GM12878 (cell line): ENCODE measurements around the gene PAPSS2. TPM values are rescaled to one million over a fixed set of nuclear protein-coding genes. Genes with fewer than 3 reads are reported as not detected.

Experiments
- ATAC-seq: fragments of 200-7000 bp; cut with Tn5 transposase; 3 replicates; pipeline ENCODE4 v1.9.1; 2020; ENCODE audit warnings: mild to moderate bottlenecking, moderate library complexity
- BruUV-seq: library from RNA; stranded (reverse); fragments of 400-500 nt; replicated peaks from 2 replicates; lab custom pipeline; 2021; lab: Mats Ljungman, UMichigan
- CTCF ChIA-PET: fragments of 300-600 bp; sonication (Branson Sonifier 250); formaldehyde crosslinking; extraction: SDS; loops from one replicate; lab custom pipeline; 2021; ENCODE audit warnings: inconsistent platforms; lab: Yijun Ruan, JAX
- POLR2A ChIA-PET: fragments of 350-600 bp; formaldehyde crosslinking; extraction: SDS; loops from one replicate; lab custom pipeline; 2021; ENCODE audit warnings: inconsistent platforms; lab: Charles Lee
- RAD21 ChIA-PET: fragments of 300-600 bp; sonication (Branson Sonifier 250); formaldehyde crosslinking; loops from one replicate; lab custom pipeline; 2023; ENCODE audit warnings: antibody characterized with exemption; ENCODE audit not compliant: unreplicated experiment; lab: Charles Lee
- SMC1A ChIA-PET: fragments of 300-600 bp; sonication (Branson Sonifier 250); formaldehyde crosslinking; loops from one replicate; lab custom pipeline; 2023; ENCODE audit not compliant: unreplicated experiment, uncharacterized antibody; lab: Charles Lee
- DNase-seq: peaks from one replicate; pipeline ENCODE4 v3.0.0-alpha.2; 2011; ENCODE audit warnings: low read depth, low spot score
- FAIRE-seq: peaks from 3 replicates; lab custom pipeline; 2011; peaks lifted over from hg19 to GRCh38; lab: Jason Lieb, UNC
- H2AFZ ChIP-seq: 2 replicates; pipeline ENCODE4 v1.6.0; 2011; ENCODE audit warnings: low read depth, low read length, control low read depth; ENCODE audit not compliant: control insufficient read depth
- H3K27ac ChIP-seq: 2 replicates; pipeline ENCODE4 v1.5.1; 2011; ENCODE audit warnings: control low read depth; ENCODE audit not compliant: control insufficient read depth, insufficient read depth
- H3K27me3 ChIP-seq, 2 experiments: replicated peaks in 1 of 2; 2 replicates each; pipeline versions ENCODE4 v1.6.0 to v1.6.1; 2011; ENCODE audit warnings: low read length in 1 of 2; ENCODE audit not compliant: control insufficient read depth in 2 of 2, insufficient read depth in 2 of 2
- H3K36me3 ChIP-seq, 2 experiments: 2 replicates each; pipeline ENCODE4 v1.5.1; 2011; ENCODE audit warnings: low read length in 1 of 2; ENCODE audit not compliant: control insufficient read depth in 2 of 2, insufficient read depth in 2 of 2
- H3K4me1 ChIP-seq: 2 replicates; pipeline ENCODE4 v1.6.1; 2011; ENCODE audit warnings: mild to moderate bottlenecking, low read length, moderate library complexity, mixed read lengths; ENCODE audit not compliant: control insufficient read depth, insufficient read depth
- H3K4me2 ChIP-seq: 2 replicates; pipeline ENCODE4 v1.6.0; 2011; ENCODE audit warnings: control low read depth; ENCODE audit not compliant: control insufficient read depth, insufficient read depth
- H3K4me3 ChIP-seq: fragments of 200-600 bp; sonication (generic); 2 replicates; pipeline ENCODE4 v1.5.1; 2016
- H3K79me2 ChIP-seq: 2 replicates; pipeline ENCODE4 v1.6.0; 2011; ENCODE audit warnings: low read length; ENCODE audit not compliant: control insufficient read depth, insufficient read depth
- H3K9ac ChIP-seq: 2 replicates; pipeline ENCODE4 v1.8.0; 2011; ENCODE audit warnings: low read length, control low read depth, mixed read lengths; ENCODE audit not compliant: control insufficient read depth, insufficient read depth
- H3K9me3 ChIP-seq: replicated peaks from 3 replicates; pipeline ENCODE4 v1.5.1; 2011; ENCODE audit warnings: mild to moderate bottlenecking, low read length; ENCODE audit not compliant: control insufficient read depth, insufficient read depth
- H4K20me1 ChIP-seq: 2 replicates; pipeline ENCODE4 v1.6.0; 2011; ENCODE audit not compliant: control insufficient read depth, insufficient read depth
- BACH1 ChIP-seq: fragments of 450-650 bp; IDR thresholded peaks from 2 replicates; pipeline ENCODE4 v1.6.1; 2017; ENCODE audit warnings: mild to moderate bottlenecking, borderline replicate concordance
- CEBPB ChIP-seq, 2 experiments: fragments of 150-350 bp in 1 of 2; IDR thresholded peaks; 2 replicates each; pipeline ENCODE4 v1.6.1; 2012 to 2014; ENCODE audit warnings: low read depth in 2 of 2, low read length in 2 of 2, borderline replicate concordance in 1 of 2, inconsistent platforms in 1 of 2
- ETV6 ChIP-seq, 2 experiments: fragments of 450-650 bp in 1 of 2; IDR thresholded peaks in 1 of 2; conservative IDR thresholded peaks in 1 of 2; 2 replicates each; pipeline ENCODE4 v1.6.1; 2014; ENCODE audit warnings: antibody characterized with exemption in 1 of 2, borderline replicate concordance in 1 of 2, low read depth in 1 of 2, mild to moderate bottlenecking in 1 of 2, moderate library complexity in 1 of 2
- EZH2 ChIP-seq: IDR thresholded peaks from 2 replicates; pipeline ENCODE4 v1.6.1; 2012; ENCODE audit warnings: low read depth, mild to moderate bottlenecking, control low read depth, inconsistent platforms, low read length, borderline replicate concordance; ENCODE audit not compliant: control insufficient read depth
- IKZF1 ChIP-seq: fragments of 450-650 bp; conservative IDR thresholded peaks from 2 replicates; pipeline ENCODE4 v1.6.1; 2017; ENCODE audit warnings: antibody characterized with exemption, mild to moderate bottlenecking
- MEF2B ChIP-seq: fragments of 450-650 bp; IDR thresholded peaks from 2 replicates; pipeline ENCODE4 v1.6.1; 2018; ENCODE audit warnings: mild to moderate bottlenecking, moderate library complexity; ENCODE audit not compliant: partially characterized antibody, poor library complexity, severe bottlenecking
- MXI1 ChIP-seq: fragments of 150-350 bp; IDR thresholded peaks from 2 replicates; pipeline ENCODE4 v1.6.1; 2011; ENCODE audit warnings: low read depth, mild to moderate bottlenecking, inconsistent platforms, low read length, improper control_type of control experiment
- NR2C1 ChIP-seq: fragments of 450-650 bp; IDR thresholded peaks from 2 replicates; pipeline ENCODE4 v1.6.1; 2017; ENCODE audit warnings: antibody characterized with exemption, mild to moderate bottlenecking, moderate library complexity
- NRF1 ChIP-seq: conservative IDR thresholded peaks from 2 replicates; pipeline ENCODE4 v1.6.1; 2011; ENCODE audit warnings: mild to moderate bottlenecking, low read depth, low read length, improper control_type of control experiment
- POLR2A ChIP-seq: IDR thresholded peaks from 2 replicates; pipeline ENCODE4 v1.6.1; 2011; ENCODE audit warnings: low read depth, mild to moderate bottlenecking, low read length
- RFX5 ChIP-seq: IDR thresholded peaks from 2 replicates; pipeline ENCODE4 v1.6.1; 2011; ENCODE audit warnings: low read depth, low read length, improper control_type of control experiment
- SUZ12 ChIP-seq: fragments of 200-600 bp; sonication (generic); IDR thresholded peaks from one replicate; pipeline ENCODE4 v1.6.1; 2018; ENCODE audit warnings: antibody characterized with exemption, mild to moderate bottlenecking; ENCODE audit not compliant: unreplicated experiment
- TARDBP ChIP-seq: IDR thresholded peaks from 2 replicates; pipeline ENCODE4 v1.6.1; 2016; ENCODE audit warnings: borderline replicate concordance
- ZNF384 ChIP-seq: IDR thresholded peaks from 2 replicates; pipeline ENCODE4 v1.6.1; 2012; ENCODE audit warnings: low read depth, mild to moderate bottlenecking, low read length, improper control_type of control experiment, borderline replicate concordance
- WGBS: methylation state at CpG from one replicate; pipeline ENCODE4 v1.1.6; 2016; ENCODE audit warnings: low lambda C conversion rate; ENCODE audit not compliant: insufficient replicate concordance, insufficient coverage; ENCODE audit errors: missing lambda C conversion rate; 5-methylcytosine and 5-hydroxymethylcytosine counted together
- in situ Hi-C: fragments of 300-500 bp; cut with MboI; formaldehyde crosslinking; loops from 9 replicates; pipeline ENCODE4 v1.14.3; 2018; ENCODE audit warnings: mixed read lengths
- intact Hi-C: fragments of 100-400 bp; cut with micrococcal nuclease; formaldehyde crosslinking; loops from one replicate; pipeline ENCODE4 v1.14.2; 2022; ENCODE audit not compliant: unreplicated experiment
- polyA plus RNA-seq, 11 experiments: library from polyadenylated mRNA; depleted of rRNA in 4 of 11; unstranded in 6 of 11; stranded (reverse) in 5 of 11; fragments of >200 nt; fragmentation: Nextera tagmentation in 4 of 11; fragmentation: Illumina TruSeq in 1 of 11; extraction: Ambion mirVana in 4 of 11; extraction: Trizol in 1 of 11; gene quantifications; 1 replicate in 1 of 11; 2 replicates in 10 of 11; pipeline versions ENCODE4 v1.2.1 to v1.2.3, GENCODE V29; 2011 to 2016; ENCODE audit warnings: inconsistent platforms in 2 of 11, missing spikeins in 2 of 11, low read depth in 1 of 11
- total RNA-seq, 4 experiments: library from RNA; depleted of rRNA in 3 of 4; stranded (reverse); fragments of >200 nt in 3 of 4; fragmentation: Illumina TruSeq in 1 of 4; extraction: Trizol in 1 of 4; gene quantifications; 2 replicates each; pipeline versions ENCODE4 v1.2.1 to v1.2.3, GENCODE V29; 2013 to 2021
- TF ChIP-seq, protein P1 (sequence below): fragments of 450-650 bp; IDR thresholded peaks from 2 replicates; pipeline ENCODE4 v1.6.1; 2017; ENCODE audit warnings: antibody characterized with exemption, mild to moderate bottlenecking, moderate library complexity
- TF ChIP-seq, protein P2 (sequence below): fragments of 450-650 bp; IDR thresholded peaks from 2 replicates; pipeline ENCODE4 v1.6.1; 2017; ENCODE audit warnings: mild to moderate bottlenecking, low read depth, inconsistent platforms; ENCODE audit not compliant: poor library complexity, severe bottlenecking
- TF ChIP-seq, protein P3 (sequence below): IDR thresholded peaks from 2 replicates; pipeline ENCODE4 v1.6.1; 2011; ENCODE audit warnings: borderline replicate concordance, low read depth, mild to moderate bottlenecking, moderate library complexity, mixed read lengths, low read length; ENCODE audit not compliant: insufficient read depth; ENCODE audit errors: extremely low read length

The PAPSS2 gene
- total and polyA plus RNA-seq, 10 of the 15 experiments (the other 5 are each of a cell fraction or from before 2014, with no cell fraction given), result 0.15 to 2.1 (median 0.37) TPM

DNA sequence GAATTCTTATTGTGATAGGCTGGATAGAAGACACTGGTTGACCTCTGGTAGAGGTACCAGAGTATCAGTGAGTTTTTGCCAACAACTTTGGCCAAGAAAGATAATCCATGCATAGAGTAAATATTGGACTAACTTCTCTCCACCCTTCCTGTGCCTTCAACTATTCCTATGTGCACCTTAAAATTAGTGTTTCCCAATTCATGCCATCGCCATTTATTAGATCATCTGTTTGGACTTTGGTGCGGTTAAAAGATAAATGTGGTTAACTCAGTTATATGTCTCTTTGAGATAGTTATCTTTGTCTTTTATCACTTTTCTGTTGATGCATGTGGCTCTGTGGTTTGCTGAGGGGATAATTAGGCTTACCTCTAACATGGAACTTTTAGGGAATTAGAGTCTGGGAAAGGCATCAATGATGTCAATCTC lies 4.6 kb downstream of the PAPSS2 start:
- FAIRE-seq (no peak), ATAC-seq (no peak), DNase-seq (no peak)
- RAD21 ChIA-PET, result no interaction called here
- Histone ChIP-seq H4K20me1 (no peaks in the 10 kb centered on the region), H3K4me2 (no peak overlapping the region), H3K4me1 (no peaks in the 10 kb centered on the region; the same call in 1 of the 2 replicates), H3K79me2 (no peaks in the 10 kb centered on the region), H3K4me3 (no peak overlapping the region), H2AFZ (no peak overlapping the region), H3K27me3 (peaks cover 3 to 4% of the 10 kb centered on the region in 2 experiments), H3K36me3 (no peaks in the 10 kb centered on the region), H3K9me3 (no peaks in the 10 kb centered on the region), H3K9ac (no peak overlapping the region), H3K27ac (no peak overlapping the region)
- SMC1A ChIA-PET, result no interaction called here
- CTCF ChIA-PET, result no interaction called here
- POLR2A ChIA-PET, result no interaction called here
- in situ Hi-C loops, result no loop called here
- 84% methylated on average over 2 of the region's 2 CpGs for WGBS
- intact Hi-C loops, result no loop called here
- TF ChIP-seq NR2C1, result no peak
- TF ChIP-seq CEBPB (IDR thresholded peaks at IDR 0.05; ENCODE audit: borderline replicate concordance in 1 of 2, low read depth in 2 of 2, low read length in 2 of 2), result no peak
- TF ChIP-seq, protein P1, sequence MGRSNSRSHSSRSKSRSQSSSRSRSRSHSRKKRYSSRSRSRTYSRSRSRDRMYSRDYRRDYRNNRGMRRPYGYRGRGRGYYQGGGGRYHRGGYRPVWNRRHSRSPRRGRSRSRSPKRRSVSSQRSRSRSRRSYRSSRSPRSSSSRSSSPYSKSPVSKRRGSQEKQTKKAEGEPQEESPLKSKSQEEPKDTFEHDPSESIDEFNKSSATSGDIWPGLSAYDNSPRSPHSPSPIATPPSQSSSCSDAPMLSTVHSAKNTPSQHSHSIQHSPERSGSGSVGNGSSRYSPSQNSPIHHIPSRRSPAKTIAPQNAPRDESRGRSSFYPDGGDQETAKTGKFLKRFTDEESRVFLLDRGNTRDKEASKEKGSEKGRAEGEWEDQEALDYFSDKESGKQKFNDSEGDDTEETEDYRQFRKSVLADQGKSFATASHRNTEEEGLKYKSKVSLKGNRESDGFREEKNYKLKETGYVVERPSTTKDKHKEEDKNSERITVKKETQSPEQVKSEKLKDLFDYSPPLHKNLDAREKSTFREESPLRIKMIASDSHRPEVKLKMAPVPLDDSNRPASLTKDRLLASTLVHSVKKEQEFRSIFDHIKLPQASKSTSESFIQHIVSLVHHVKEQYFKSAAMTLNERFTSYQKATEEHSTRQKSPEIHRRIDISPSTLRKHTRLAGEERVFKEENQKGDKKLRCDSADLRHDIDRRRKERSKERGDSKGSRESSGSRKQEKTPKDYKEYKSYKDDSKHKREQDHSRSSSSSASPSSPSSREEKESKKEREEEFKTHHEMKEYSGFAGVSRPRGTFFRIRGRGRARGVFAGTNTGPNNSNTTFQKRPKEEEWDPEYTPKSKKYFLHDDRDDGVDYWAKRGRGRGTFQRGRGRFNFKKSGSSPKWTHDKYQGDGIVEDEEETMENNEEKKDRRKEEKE, result no peak
- no peak for TF ChIP-seq NRF1
- no peak for TF ChIP-seq MXI1
- no peak for TF ChIP-seq TARDBP
- TF ChIP-seq ETV6 (conservative IDR thresholded peaks at IDR 0.05 in 1 of 2, IDR thresholded peaks at IDR 0.05 in 1 of 2; ENCODE audit: borderline replicate concordance in 1 of 2, low read depth in 1 of 2), result no peak
- no peak for TF ChIP-seq ZNF384
- TF ChIP-seq, protein P2, sequence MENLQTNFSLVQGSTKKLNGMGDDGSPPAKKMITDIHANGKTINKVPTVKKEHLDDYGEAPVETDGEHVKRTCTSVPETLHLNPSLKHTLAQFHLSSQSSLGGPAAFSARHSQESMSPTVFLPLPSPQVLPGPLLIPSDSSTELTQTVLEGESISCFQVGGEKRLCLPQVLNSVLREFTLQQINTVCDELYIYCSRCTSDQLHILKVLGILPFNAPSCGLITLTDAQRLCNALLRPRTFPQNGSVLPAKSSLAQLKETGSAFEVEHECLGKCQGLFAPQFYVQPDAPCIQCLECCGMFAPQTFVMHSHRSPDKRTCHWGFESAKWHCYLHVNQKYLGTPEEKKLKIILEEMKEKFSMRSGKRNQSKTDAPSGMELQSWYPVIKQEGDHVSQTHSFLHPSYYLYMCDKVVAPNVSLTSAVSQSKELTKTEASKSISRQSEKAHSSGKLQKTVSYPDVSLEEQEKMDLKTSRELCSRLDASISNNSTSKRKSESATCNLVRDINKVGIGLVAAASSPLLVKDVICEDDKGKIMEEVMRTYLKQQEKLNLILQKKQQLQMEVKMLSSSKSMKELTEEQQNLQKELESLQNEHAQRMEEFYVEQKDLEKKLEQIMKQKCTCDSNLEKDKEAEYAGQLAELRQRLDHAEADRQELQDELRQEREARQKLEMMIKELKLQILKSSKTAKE, result no peak
- no peak for TF ChIP-seq POLR2A
- no peak for TF ChIP-seq SUZ12
- no peak for TF ChIP-seq BACH1
- TF ChIP-seq RFX5, result no peak
- no peak for TF ChIP-seq MEF2B
- TF ChIP-seq, protein P3, sequence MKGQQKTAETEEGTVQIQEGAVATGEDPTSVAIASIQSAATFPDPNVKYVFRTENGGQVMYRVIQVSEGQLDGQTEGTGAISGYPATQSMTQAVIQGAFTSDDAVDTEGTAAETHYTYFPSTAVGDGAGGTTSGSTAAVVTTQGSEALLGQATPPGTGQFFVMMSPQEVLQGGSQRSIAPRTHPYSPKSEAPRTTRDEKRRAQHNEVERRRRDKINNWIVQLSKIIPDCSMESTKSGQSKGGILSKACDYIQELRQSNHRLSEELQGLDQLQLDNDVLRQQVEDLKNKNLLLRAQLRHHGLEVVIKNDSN, result no peak
- no peak for TF ChIP-seq IKZF1
- TF ChIP-seq EZH2, result no peak
- BruUV-seq, result no TSS peak
